ENCODE results near the gene TRABD.

- TF ChIP-seq POLR2A (IDR thresholded peaks at IDR 0.05) (no peak), CTCF (IDR thresholded peaks at IDR 0.05) (no peak), POLR2AphosphoS5 (IDR thresholded peaks at IDR 0.05) (no peak)
Measured at GRCh38 chr22:50175921-50176849, 9.5 kb upstream of the TRABD start.
